ENCODE measurements around the gene STAB1. TPM values are rescaled to one million over a fixed set of nuclear protein-coding genes. Genes with fewer than 3 reads are reported as not detected.
"Not testable (repeated sequence)": the region's sequence is repeated elsewhere in the genome, so short reads cannot be mapped to it uniquely, and the experiment has no call there.

Gene STAB1
- total RNA-seq, 1 donor from 2014 or later: 74.7 TPM

DNA sequence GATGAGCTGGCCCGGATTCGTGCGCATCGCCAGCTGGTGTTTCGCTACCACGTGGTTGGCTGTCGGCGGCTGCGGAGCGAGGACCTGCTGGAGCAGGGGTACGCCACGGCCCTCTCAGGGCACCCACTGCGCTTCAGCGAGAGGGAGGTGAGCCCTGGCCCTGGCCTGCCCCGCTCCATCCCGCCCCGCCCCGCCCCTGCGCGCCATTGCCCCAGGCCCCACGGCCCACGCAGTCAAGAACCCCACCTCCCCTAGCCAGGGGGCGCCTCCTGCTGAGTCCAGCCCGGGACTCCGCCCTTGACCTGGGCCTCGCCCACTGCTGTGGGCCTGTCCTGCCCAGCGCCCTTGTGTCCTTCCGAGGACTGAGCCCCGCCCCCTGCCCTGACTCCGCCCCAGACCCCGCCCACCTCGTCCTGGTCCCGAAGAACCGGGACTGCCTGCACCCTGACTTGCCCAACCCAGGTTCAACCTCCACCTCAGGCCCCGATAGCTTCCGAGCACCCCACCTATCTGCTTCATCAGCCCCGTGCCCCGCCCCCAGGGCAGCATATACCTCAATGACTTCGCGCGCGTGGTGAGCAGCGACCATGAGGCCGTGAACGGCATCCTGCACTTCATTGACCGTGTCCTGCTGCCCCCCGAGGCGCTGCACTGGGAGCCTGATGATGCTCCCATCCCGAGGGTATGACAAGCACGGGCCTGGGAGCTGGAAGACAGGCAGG is 23.7 kb downstream of the STAB1 start:
- intact Hi-C loops (cut with DNase I): no loop called here
- ATAC-seq (ENCODE audit: poor library complexity): peak; percentile 48
- DNase-seq: no peak

DNA sequence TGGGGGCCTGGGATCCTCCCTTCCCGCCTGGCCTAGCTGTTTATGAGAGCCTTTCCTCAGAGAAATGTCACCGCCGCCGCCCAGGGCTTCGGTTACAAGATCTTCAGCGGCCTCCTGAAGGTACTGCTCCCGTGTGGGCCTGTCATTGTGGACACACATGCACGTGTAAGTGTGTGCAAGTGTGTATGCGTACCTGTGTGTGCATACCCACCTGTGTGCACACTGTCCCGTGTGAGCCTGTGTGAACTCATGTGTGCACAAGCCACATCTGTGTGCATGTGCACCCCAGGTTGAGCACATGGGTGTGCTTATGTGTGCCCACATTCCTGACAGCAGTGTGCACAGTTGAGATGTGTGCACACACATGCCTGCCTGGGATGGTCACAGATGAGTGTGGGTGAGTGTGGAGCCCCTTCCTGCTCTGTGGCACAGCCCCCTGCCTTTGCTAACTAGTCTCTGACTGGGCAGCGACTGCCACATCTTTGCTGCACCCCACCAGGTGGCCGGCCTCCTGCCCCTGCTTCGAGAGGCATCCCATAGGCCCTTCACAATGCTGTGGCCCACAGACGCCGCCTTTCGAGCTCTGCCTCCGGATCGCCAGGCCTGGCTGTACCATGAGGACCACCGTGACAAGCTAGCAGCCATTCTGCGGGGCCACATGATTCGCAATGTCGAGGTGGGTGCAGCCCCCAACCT is 24.5 kb downstream of the STAB1 start:
- intact Hi-C loops (cut with DNase I): no loop called here
- ATAC-seq (ENCODE audit: poor library complexity): no peak
- no peak for DNase-seq

DNA sequence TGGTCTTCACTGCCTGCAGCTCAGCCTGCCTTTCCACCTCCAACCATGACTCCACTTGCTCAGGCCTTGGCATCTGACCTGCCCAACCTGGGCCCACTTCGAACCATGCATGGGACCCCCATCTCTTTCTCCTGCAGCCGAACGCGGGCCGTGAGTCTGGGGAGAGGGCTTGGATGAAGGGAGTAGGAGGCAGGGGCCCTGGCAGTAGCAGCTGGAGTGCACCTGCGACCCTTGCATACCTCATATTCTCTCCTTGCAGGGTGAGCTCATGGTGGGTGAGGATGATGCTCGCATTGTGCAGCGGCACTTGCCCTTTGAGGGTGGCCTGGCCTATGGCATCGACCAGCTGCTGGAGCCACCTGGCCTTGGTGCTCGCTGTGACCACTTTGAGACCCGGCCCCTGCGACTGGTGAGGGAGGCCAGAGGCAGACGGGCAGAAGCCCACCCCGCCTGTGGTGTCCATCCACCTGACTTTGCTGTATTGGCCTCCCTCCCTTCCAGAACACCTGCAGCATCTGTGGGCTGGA is 25.1 kb downstream of the STAB1 start:
- ATAC-seq (ENCODE audit: poor library complexity) (no peak), DNase-seq (no peak)

DNA sequence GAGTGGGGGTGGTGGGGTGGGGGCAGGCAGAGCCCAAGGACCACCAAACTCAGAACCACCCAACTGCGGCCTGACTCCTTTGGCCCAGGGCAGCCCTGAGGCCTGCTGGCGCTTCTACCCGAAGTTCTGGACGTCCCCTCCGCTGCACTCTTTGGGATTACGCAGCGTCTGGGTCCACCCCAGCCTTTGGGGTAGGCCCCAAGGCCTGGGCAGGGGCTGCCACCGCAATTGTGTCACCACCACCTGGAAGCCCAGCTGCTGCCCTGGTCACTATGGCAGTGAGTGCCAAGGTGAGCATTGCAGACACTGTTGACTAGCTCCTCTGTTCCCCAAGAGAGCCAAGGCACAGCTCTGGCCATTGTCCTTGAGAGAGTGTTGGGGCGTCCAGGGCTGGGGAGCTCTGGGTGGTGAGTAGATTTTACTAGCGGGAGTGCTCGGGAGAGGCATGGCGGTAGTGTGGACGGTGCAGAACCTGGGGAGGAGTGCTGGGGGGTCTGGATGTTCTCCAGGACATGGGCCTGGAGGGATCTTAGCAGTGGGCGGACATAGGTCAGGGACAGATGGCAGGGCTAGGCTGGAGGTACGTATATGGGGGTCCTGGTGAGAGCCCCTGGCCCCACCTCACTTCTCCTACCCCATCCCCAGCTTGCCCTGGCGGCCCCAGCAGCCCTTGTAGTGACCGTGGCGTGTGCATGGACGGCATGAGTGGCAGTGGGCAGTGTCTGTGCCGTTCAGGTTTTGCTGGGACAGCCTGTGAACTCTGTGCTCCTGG is 25.8 kb downstream of the STAB1 start:
- DNase-seq: peak; percentile 43
- ATAC-seq (ENCODE audit: poor library complexity): no peak
- intact Hi-C loops (cut with DNase I): no loop called here

More for the DNA sequence above, 25.1 kb downstream of the STAB1 start:
- intact Hi-C loops (cut with DNase I): no loop called here

DNA sequence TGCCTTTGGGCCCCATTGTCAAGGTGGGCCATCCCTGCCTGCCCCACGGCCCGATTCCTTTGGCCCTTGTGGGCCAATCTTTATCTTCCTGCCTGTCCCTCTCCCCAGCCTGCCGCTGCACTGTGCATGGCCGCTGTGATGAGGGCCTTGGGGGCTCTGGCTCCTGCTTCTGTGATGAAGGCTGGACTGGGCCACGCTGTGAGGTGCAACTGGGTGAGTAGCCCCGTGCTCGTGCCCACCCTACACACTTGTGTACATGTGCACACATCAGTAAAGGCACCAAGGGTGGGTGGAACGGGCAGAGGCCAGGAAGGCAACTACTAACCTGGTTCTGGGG is 26.3 kb downstream of the STAB1 start:
- intact Hi-C loops (cut with DNase I): no loop called here
- DNase-seq: peak; percentile 32
- ATAC-seq (ENCODE audit: poor library complexity): no peak

DNA sequence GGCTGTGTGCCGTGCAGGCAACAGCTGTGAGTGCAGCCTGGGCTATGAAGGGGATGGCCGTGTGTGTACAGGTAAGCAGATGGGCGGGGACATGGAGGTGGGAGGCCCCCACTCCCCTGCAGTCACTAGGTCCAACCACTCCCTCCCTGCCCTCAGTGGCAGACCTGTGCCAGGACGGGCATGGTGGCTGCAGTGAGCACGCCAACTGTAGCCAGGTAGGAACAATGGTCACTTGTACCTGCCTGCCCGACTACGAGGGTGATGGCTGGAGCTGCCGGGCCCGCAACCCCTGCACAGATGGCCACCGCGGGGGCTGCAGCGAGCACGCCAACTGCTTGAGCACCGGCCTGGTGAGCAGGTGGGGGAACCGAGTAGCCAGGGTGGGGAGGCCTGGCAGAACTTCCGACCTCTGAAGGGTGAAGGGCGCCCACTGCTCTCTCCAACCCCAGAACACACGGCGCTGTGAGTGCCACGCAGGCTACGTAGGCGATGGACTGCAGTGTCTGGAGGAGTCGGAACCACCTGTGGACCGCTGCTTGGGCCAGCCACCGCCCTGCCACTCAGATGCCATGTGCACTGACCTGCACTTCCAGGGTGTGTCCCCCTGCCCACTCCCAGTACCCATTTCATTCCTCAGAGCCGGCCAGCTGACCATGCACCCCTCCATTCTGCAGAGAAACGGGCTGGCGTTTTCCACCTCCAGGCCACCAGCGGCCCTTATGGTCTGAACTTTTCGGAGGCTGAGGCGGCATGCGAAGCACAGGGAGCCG is 26.9 kb downstream of the STAB1 start:
- no peak for ATAC-seq (ENCODE audit: poor library complexity)
- peak; percentile 39 for DNase-seq
- intact Hi-C loops (cut with DNase I): no loop called here

DNA sequence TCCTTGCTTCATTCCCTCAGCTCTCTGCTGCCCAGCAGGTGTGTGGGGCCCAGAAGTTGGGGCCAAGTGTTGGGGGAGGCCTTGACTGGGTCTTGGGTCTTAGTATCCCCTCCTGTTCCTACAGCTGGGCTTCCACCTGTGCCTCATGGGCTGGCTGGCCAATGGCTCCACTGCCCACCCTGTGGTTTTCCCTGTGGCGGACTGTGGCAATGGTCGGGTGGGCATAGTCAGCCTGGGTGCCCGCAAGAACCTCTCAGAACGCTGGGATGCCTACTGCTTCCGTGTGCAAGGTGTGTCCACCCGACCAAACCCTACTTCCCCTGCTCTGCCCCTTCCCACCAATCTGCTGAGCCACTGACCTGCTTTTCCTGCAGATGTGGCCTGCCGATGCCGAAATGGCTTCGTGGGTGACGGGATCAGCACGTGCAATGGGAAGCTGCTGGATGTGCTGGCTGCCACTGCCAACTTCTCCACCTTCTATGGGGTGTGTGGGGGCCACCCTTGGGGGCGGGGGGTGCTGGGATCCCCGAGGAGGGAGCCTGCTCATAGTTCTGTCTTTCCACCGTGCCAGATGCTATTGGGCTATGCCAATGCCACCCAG is 27.6 kb downstream of the STAB1 start:
- ATAC-seq (ENCODE audit: poor library complexity) (no peak), DNase-seq (no peak)
- intact Hi-C loops (cut with DNase I): no loop called here

DNA sequence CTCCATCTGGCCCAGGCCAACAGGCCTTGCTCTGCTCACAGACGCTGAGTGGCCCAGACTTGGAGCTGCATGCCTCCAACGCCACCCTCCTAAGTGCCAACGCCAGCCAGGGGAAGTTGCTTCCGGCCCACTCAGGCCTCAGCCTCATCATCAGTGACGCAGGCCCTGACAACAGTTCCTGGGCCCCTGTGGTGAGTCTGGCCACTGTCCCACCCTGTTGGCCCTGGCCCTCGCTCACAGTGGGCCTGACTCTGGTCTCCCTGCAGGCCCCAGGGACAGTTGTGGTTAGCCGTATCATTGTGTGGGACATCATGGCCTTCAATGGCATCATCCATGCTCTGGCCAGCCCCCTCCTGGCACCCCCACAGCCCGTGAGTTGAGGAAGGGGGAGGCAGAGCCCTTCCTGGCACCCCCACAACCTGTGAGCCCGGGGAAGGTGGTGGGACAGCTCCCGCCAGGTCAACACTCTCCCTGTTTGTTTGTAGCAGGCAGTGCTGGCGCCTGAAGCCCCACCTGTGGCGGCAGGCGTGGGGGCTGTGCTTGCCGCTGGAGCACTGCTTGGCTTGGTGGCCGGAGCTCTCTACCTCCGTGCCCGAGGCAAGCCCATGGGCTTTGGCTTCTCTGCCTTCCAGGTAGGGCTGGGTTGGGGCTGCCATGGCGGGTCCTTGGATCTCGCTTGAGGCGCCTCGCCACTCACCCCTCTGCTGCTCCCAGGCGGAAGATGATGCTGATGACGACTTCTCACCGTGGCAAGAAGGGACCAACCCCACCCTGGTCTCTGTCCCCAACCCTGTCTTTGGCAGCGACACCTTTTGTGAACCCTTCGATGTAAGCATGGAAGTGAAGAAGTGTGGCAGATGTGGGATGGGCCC is 28.5 kb downstream of the STAB1 start:
- DNase-seq (peak; percentile 40), ATAC-seq (ENCODE audit: poor library complexity) (no peak)
- intact Hi-C loops (cut with DNase I): no loop called here

DNA sequence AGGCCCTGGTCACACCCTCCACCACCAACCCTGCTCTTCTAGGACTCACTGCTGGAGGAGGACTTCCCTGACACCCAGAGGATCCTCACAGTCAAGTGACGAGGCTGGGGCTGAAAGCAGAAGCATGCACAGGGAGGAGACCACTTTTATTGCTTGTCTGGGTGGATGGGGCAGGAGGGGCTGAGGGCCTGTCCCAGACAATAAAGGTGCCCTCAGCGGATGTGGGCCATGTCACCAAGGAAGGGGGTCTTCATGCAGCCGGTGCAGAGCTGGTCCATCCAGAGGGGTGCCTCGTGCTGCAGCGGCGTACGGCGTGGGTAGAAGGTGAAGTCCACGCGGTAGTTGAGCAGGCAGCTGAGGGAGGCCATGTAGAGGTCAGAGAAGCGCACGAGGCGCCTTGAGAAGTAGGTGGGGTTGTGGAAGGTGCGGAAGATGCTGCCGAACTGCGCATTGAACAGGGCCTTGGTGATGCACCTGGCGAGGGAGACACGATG is 29.2 kb downstream of the STAB1 start:
- DNase-seq: peak; percentile 37
- no peak for ATAC-seq (ENCODE audit: poor library complexity)
- intact Hi-C loops (cut with DNase I): no loop called here

DNA sequence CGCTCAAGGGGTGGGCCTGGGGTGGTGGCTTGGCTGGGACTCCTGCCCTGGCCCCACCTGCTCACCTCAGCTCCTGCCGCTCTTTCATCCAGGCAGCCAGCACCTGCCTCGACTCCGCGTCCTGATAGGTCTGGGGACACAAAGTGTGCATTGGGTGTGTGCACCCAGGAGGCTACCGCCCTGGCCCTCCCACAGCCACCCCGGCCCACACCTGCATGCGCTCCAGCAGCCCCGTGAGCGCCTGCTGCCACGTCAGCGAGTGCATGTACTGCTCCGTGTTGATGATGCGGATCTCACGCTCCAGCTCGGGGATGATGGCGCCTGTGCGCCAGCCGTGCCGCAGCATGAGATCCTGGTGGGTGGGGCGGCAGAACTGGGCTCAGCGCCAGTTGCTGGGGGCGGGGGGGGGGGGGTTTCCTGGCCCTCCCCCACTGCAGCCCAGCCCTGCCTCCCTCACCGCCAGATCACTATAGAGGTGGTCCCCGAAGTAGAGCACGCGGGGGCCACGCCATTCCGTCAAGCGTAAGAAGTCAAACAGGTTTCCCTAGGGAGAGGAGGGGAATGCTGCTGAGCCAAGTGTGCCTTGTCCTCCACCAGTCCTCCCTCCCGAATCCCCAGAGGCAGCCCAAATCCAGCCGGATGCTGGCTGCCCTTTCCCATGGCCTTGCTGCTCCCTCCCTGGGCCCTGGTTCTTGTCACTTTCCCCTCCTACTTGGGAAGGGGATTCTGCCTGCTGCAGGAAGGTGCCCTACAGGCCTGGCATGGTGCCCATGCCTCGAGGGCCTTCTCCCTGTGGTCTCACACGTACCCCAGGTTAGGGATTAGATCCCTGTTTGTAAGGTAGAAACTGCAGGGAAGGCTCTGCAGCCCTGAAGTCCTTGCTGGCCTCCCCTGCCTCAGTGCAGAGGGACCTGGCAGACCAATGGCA is 29.9 kb downstream of the STAB1 start:
- DNase-seq: peak; percentile 55
- intact Hi-C loops (cut with DNase I): no loop called here

DNA sequence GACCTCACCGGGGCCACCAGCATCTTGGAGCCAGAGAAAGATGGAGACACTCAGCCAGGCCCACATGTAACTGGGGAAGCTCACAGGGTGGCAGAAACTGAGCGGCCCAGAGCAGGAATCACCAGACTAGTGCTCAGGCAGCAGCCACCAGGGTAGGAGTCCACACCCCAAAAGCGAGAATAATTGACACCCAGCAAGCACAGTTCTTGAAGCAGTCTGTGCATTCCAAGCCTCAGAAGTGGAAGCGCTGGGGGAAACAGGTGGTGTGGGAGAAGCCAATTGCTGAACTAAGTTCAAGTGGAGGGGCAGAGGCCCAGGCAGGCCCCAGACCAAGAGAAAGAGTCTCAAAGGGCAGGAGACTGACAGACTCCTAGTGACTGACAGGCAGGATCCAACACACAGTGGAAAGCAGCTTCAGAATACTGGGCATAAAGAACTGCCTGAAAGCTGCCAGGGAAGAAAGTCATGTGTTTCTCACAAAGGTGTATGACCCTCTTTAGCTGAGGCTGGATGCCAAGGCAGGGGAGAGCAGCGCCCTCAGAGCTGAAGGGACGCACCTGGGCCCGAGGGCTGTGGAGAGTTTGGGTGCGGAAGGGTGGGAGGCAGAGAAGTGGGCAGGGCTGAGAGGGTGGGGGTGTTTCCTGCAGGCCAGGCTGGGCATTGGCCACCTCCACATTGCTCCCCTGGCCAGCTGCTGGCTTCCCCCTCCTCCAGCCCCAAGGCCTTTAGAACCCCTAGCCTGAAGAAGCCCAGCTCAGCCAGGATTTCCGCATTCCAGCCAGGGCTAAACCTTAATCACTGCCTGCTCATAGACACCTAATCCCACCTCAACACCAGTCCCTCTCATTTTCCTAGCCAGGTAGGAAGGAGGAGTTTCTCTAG is 30.8 kb downstream of the STAB1 start:
- peak; percentile 34 for DNase-seq
- no peak for ATAC-seq (ENCODE audit: poor library complexity)
- intact Hi-C loops (cut with DNase I): no loop called here

More for the DNA sequence above, 29.9 kb downstream of the STAB1 start:
- ATAC-seq (ENCODE audit: poor library complexity): peak; percentile 1

DNA sequence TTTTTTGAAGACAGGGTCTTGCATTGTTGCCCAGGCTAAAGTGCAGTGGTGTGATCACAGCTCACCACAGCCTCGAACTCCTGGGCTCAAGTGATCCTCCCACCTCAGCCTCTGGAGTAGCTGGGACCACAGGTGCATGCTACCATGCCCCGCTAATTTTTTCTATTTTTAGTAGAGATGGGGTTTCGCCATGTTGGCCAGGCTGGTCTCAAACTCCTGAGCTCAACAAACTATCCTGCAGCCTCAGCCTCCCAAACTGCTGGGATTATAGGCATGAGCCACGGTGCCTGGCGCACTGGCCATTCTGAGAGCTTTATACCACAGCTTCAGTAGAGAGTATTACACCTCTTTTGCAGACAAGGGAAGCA is 31.5 kb downstream of the STAB1 start:
- intact Hi-C loops (cut with DNase I); ATAC-seq (ENCODE audit: poor library complexity); DNase-seq: not testable (repeated sequence)

DNA sequence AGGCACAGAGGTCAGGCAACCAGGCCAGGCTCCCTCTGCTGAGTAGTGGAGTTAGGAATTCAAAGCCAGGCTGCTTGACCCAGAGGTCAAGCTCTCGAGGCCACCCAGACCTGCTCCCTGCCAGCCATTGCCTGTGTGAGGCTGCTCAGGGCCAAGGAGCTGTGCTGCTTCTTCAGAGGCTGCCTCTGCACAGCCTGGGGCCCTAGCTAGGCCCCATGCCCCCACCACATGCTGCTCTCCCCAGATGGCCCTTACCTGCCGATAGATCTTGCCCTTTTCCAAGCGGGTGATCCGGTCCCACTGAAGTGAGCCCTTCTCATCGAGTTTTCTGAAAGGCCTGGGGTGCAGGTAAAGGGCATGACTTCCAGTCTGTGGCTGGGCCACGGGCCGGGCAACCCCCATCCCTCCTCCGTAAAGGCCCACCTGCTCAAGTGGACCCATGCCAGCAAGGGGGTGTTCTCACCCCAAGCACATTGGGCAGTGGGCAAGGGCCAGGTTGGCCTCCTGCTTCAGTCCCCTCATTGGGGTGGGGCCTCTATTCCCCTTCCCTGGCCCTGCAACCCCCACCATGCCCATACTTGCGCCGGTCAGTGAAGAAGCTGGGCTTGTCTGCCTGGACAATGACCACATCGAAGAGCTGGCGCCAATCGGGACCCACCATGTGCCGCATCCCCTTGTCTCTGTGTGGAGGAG is 32.0 kb downstream of the STAB1 start:
- DNase-seq (peak; percentile 43), ATAC-seq (ENCODE audit: poor library complexity) (no peak)
- intact Hi-C loops (cut with DNase I): no loop called here

DNA sequence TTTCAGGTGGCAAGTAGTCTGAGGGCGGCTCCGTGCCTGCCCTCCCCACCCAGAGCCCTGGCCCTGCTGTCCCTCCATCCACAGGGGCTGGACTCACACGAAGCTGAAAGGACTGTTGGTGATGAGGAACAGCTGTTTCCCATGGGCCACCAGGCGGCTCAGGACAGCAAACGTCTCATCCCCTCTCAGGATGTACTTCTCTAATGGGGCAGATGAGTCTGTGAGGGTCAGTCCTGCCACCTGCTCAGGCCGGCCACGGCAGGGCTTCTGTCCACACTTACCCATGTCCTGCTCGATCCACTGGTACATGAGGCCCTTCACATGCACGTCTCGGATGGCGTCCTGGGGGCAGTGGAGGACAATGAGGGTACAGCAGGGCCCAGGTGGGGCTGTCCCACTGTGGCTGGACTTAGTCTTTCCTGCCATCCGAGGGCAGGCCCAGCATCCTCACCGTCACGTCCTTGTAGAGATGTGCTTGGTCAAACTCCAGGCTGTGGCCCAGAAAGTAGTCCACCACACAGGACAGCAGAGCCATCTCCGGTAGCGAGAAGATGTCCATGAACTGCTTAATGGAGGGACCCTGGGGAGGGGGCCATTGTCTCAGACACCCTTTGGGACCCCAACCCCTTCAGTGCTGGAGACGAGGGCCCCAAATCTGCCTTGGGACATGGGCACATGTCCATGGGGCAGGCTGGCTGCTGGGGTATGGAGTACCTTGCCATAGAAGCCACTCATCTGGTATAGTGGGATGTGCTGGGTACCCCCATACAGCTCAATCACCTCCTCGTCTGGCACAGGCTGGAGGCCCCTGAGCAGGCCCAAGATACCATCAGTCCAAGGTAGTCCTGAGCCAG is 32.8 kb downstream of the STAB1 start:
- DNase-seq (peak; percentile 40), ATAC-seq (ENCODE audit: poor library complexity) (no peak)
- intact Hi-C loops (cut with DNase I): no loop called here
